Endothelial cell of hepatic sinusoid (primary cell): ENCODE data around the gene ZNF135.

Source experiments
- in situ Hi-C: cut with HindIII; loops from 2 replicates; pipeline ENCODE4 v1.10.0; 2017; ENCODE audit warnings: low sequenced_read_pairs

ZNF135 gene

GRCh38 chr19:58089846-58090245 is 30.8 kb downstream of the ZNF135 start:
- in situ Hi-C loops: no loop called here

DNA sequence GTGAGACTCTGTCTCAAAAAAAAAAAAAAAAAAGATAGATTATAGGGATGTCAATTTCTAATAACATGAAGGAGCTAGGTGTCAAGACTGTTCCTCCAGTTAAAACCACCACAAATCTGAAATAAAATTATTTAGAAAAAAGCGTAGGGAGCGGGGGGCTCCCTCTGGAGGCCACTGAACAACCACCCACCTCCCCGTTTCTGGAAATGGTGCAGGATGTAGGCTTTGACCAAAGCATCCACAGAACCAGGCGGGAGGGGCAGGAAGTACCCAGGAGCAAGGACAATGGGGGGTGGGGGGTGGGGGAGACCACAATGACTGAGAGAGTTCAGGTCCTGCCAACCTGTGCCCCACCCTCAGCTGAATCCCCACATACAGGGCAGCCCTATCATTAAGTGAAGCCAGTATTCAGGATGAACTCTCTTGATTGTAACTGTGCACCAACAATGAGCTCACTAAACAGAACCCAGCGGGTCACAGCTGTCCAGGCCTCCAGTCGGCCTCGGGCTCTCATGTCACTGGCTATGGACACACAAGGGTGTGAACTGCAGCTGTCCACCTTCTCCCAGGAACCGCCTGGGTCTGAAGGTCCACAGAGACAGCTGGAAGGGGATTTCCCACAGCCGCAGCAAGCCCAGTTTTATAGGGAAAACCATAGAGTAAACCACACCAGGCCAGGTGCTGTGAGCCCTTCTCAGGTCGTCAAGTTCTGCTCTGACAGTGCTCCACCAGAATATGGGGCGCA is 32.3 kb downstream of the ZNF135 start:
- in situ Hi-C loops: no loop called here

DNA sequence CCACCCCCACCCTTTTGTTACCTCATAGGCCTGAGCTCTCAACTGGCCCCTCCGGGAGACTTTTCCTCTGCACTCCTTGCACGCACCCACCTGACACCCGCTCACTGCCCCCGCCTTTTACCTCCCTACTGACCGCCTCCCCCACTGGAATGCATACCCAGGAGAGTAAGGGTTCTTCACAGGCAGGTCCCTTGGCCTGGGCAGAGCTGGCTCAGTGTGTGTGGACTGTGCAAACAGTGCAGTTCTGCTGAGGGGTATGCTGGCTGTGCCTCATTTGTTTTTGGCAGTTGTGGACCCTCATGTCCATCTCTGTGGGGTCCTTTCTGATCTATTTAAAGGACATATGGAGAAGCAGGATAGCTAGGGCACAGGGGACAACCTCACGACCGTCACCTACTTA is 34.0 kb downstream of the ZNF135 start:
- in situ Hi-C loops: no loop called here

- in situ Hi-C loops: no loop called here
These were observed 36.2 kb downstream of the ZNF135 start for GRCh38 chr19:58095328-58095727.

DNA sequence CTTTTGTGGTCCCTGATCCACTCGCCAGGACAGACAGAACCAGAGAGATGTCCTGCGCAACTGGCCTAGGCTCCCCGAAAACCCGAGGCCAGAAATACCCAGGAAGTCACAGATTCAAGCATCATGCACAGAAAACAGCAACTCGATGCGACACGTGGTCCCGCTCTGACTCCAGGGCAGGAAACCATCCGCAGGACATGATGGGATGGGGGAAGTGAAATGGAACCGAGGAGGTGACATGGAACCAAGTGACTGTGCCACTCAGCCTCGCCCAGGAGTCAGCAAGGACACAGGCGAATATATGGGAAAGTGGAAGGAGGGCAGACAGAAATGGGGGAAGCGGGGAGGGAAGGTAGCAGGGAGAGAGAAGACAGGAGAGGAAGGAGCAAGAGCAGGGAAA is 37.8 kb downstream of the ZNF135 start:
- in situ Hi-C loops: no loop called here

DNA sequence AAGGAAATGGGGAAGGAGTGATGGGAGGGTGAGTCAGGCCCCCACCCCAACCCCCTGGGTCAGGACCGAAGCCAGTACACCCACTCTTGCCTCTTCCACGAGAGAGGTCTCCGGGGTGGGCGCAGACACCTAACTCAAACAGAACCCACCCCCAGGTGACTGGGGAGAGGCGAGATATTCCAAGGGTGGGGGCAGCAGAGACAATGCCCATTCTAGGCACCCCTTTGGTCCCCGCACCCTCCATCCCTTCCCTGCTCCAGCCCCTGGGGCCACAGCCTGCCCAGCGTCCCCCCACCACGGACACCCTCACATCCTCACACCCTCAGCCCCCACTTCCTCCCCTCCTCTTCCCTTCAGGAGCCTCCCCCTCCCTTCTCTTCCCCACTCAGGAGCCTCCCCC is 38.3 kb downstream of the ZNF135 start:
- in situ Hi-C loops: no loop called here

- in situ Hi-C loops: no loop called here
These were observed 38.9 kb downstream of the ZNF135 start, which contains the start of gene ZSCAN18 for GRCh38 chr19:58097781-58098681. Gene ZSCAN18 (minus strand): TSS chr19:58098231. CDS start chr19:58090267, 7,964 bp downstream.

DNA sequence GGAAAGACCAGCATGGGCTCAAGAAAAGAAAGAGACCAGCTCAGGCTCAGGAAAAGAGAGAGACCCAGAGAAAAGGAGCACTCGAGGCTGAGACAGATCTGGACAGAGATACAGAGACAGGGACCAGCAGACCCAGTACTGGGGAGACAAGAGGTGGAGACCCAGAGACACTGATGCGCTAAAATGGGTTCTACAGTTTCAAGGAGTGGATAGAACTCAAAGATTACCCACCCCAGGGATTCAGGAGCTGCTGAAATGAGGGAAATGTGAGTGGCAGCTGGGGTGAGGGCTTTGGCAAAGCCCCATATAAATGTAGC is 39.6 kb downstream of the ZNF135 start:
- in situ Hi-C loops: no loop called here

GRCh38 chr19:58107778-58108545 is 48.9 kb downstream of the ZNF135 start:
- in situ Hi-C loops: no loop called here

DNA sequence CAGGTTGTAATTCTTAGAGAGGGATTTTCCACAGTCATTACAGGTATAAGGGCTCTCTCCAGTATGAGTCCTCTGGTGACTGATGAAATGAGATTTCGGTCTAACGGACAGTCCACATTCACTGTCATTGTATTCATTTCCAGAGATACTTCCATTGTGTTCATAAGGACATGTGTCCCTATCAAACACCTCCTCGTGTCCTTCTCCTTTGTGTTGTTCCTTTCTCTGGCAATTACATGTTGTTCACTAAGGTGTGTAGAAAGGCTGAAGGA is 49.4 kb downstream of the ZNF135 start:
- in situ Hi-C loops: no loop called here

GRCh38 chr19:58117841-58118575 is 58.9 kb downstream of the ZNF135 start:
- in situ Hi-C loops: no loop called here

GRCh38 chr19:58118979-58119733 is 60.1 kb downstream of the ZNF135 start:
- in situ Hi-C loops: no loop called here
